ENCODE measurements around the gene ADSL.
"Not testable (repeated sequence)": the region's sequence is repeated elsewhere in the genome, so short reads cannot be mapped to it uniquely, and the experiment has no call there.

ADSL gene

DNA sequence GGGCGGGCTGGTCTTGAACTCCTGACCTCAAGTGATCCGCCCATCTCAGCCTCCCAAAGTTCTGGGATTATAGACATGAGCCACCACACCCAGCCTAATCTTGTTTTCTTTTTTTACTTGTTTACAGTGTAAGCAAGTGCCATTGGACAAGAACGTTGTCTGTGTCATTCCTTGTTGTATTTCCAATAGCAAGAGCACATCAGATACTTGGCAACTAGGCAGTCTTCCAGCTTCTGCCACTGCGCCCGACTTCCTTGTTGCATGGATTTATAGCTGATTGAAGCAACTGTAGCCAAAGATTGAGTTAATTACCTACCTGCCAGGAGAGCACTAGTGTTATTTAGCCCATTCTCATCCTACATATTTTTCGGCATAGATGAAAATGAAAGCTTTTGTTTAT is 21.0 kb downstream of the ADSL start:
- no peak for DNase-seq (ENCODE audit: low read depth in 2 of 3, low spot score in 1 of 3)

GRCh38 chr22:40368016-40368415 is 21.7 kb downstream of the ADSL start:
- DNase-seq (ENCODE audit: low read depth in 2 of 3, low spot score in 1 of 3), result no peak

- no peak for DNase-seq (ENCODE audit: low read depth in 2 of 3, low spot score in 1 of 3)
These were observed 22.5 kb downstream of the ADSL start for GRCh38 chr22:40368836-40369235.

DNA sequence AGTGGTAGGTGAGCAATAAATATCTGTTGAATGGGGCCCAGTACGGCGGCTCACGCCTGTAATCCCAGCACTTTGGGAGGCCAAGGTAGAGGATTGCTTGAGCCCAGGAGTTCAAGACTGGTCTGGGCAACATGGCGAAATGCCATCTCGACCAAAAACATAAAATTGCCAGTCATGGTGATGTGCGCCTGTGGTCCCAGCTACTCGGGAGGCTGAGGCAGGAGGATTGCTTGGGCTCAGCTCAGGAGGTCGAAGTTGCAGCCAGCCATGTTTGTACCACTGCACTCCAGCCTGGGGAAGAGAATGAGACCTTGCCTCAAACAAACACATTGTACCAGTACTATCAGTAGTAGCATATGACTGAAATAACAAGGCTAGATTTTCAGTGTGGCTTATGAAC is 28.3 kb downstream of the ADSL start:
- DNase-seq (ENCODE audit: low read depth in 2 of 3, low spot score in 1 of 3), result no peak

- DNase-seq (ENCODE audit: low read depth in 2 of 3, low spot score in 1 of 3), result no peak
These were observed 29.8 kb downstream of the ADSL start for GRCh38 chr22:40376149-40376548.

DNA sequence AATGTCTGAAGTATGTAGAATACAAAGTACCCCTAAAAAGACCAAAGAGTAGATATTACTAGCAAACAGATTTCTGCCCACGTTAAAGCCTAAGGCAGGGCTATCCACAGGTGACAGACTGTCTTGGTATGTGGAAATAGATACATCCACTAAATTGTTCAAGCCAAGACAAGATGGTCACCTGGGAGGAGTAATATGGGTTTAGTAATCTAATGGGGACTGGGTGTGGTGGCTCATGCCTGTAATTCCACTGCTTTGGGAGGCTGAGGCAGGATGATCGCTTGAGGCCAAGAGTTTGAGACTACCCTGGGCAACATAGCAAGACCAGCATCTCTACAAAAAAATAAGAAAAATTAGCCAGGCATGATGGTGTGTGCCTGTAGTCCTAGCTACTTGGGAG is 31.6 kb downstream of the ADSL start:
- no peak for DNase-seq (ENCODE audit: low read depth in 2 of 3, low spot score in 1 of 3)

- not testable (repeated sequence) for DNase-seq (ENCODE audit: low read depth in 2 of 3, low spot score in 1 of 3)
These were observed 32.1 kb downstream of the ADSL start for GRCh38 chr22:40378448-40378847.

GRCh38 chr22:40381461-40381860 is 35.2 kb downstream of the ADSL start:
- no peak for DNase-seq (ENCODE audit: low read depth in 2 of 3, low spot score in 1 of 3)

GRCh38 chr22:40383905-40384304 is 37.6 kb downstream of the ADSL start:
- DNase-seq (ENCODE audit: low read depth in 2 of 3, low spot score in 1 of 3), result no peak

DNA sequence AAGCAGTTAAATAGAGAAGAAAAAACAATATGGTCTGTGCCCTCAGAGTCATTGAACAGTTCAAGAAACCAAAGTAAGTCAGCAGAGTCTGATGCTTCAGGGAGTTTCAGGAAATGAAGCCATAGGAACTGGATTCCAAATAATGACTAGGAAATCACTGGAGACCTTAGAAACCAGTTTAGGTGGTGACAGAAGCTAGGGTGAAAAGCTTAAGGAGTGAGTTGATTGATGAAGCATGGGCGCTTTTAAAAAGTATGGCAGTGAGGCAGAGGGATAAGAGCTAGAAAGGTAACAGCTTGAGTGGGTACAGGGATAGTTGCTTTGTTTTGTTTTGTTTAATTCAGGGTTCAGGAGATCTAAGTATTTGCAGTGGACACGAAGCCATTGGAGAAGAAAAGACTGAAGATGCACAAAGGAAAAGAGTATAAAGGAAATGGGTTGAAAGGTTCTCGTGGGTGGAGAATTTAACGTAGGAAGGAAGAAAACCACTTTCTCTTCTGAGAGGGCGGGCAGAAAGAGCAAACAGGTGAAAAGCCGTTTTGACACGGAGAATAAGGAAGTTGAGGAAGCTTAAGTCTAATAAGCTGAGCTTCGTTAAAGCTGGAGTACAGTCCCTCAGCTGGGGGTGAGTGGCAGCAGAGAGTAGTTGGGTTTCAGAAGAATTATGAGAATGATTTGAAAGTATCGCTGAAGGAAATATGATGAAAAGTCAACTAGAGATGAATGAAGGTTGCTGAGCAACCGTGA is 38.9 kb downstream of the ADSL start:
- peak in 1 of 3 donors; percentile 24 for DNase-seq (ENCODE audit: low read depth in 2 of 3, low spot score in 1 of 3)

GRCh38 chr22:40387746-40388145 is 41.4 kb downstream of the ADSL start:
- no peak for DNase-seq (ENCODE audit: low read depth in 2 of 3, low spot score in 1 of 3)

DNA sequence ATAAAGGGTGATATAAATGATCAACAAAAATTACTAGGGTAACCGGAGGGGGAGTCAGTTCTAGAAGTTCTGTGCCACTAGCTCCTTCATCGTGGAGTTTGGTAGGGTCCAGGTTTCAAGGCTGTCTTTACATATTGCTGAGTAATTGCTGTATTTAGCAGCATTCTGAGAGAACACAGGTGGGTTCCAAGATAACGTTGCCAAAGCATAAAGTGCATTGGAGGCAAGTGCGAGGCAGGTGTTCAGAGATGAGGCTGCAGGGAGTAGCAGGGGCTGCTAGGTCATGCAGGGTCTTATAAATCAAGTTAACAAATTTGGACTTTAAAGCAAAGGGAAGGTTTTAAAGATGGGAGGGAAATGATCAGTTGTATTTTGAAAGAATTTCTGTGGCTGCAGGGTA is 41.9 kb downstream of the ADSL start:
- no peak for DNase-seq (ENCODE audit: low read depth in 2 of 3, low spot score in 1 of 3)

DNA sequence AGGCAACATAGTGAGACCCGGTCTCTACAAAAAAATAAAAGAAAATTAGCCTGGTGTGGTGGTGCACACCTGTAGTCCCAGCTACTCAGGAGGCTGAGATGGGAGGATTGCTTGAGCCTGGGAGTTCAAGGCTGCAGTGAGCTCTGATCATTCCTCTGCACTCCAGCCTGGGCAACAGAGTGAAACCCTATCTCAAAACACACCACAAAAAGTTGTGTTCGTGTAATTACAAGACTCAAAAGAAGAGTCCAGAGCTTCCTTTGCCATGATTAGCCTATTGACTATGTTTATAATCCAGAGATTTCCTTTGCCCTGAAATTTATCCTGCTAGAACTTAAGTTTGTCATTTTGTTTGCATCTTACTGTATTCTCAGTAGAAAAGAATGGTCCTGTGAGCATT is 45.1 kb downstream of the ADSL start:
- DNase-seq (ENCODE audit: low read depth in 2 of 3, low spot score in 1 of 3), result no peak

DNA sequence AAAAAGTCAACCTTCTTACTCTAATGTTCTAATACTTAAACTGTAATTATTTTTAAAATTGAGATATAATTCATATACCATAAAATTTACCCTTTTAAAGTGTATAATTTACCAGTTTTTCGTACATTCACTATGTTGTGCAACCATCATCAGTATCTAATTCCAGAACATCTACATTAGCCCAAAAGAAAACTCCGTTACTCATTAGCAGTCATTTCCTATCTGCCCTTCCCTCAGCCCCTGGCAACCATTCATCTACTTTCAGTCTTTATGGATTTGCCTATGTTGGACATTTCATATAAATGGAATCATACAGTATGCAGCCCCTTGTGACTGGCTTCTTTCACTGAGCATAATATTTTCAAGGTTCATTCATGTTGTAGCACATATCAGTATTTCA is 46.3 kb downstream of the ADSL start:
- DNase-seq (ENCODE audit: low read depth in 2 of 3, low spot score in 1 of 3), result no peak

GRCh38 chr22:40394607-40395006 is 48.3 kb downstream of the ADSL start:
- DNase-seq (ENCODE audit: low read depth in 2 of 3, low spot score in 1 of 3), result no peak

GRCh38 chr22:40395607-40396006 is 49.3 kb downstream of the ADSL start:
- DNase-seq (ENCODE audit: low read depth in 2 of 3, low spot score in 1 of 3), result no peak

DNA sequence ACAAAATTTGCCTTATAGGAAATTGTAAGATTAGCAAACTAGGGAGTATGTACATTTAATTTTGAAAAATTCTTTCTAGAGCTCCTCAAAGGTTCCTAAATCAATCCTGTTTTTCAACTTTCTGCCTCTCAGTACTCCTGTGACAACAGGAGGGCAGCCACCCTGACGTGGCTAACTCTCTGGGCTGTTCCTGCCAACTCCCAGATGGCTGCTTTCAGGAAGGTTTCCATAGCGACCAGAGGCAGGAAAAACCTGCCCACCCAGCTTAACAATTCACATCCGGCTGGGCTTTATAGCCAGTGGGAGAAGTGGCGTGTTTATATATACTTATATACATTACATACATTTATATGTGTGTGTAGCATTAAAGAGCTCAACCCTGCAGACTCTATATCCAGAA is 50.6 kb downstream of the ADSL start:
- DNase-seq (ENCODE audit: low read depth in 2 of 3, low spot score in 1 of 3), result no peak

- DNase-seq (ENCODE audit: low read depth in 2 of 3, low spot score in 1 of 3), result no peak
These were observed 51.1 kb downstream of the ADSL start for GRCh38 chr22:40397396-40397795.

DNA sequence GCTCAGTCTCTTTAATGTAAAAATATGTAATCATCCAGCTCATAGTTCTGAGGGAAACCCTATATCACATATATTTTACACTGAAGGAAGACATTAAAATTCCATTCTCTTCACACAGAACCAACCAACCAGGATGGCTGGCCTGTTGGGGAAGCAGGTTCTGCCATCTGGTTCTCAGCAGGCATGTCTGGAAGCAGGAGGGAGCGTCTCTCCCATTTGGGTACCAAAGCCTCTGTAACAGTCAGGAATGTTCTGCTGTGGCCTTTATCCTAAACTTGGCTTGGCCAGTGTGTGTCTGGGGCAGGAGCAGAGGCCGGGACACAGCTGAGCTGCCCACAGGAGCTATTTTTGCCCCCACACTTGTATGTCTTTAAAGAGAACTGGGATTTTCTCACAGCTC is 53.3 kb downstream of the ADSL start:
- no peak for DNase-seq (ENCODE audit: low read depth in 2 of 3, low spot score in 1 of 3)

DNA sequence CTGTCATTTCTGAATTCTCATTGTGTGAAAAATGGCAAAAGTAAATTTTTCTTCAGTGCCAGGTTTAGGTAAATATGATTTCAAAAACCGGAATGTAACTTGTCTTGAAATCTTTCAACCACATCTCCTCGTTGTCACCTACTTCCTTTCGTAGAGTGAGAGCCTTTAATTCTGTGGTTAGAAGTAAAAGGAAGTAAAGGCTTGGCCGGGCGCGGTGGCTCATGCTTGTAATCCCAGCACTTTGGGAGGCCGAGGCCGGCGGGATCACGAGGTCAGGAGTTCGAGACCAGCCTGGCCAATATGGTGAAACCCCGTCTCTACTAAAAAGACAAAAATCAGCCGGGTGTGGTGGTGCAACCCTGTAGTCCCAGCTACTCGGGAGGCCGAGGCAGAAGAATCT is 53.9 kb downstream of the ADSL start:
- peak in 2 of 3 donors; percentile 18 to 24 for DNase-seq (ENCODE audit: low read depth in 2 of 3, low spot score in 1 of 3)

DNA sequence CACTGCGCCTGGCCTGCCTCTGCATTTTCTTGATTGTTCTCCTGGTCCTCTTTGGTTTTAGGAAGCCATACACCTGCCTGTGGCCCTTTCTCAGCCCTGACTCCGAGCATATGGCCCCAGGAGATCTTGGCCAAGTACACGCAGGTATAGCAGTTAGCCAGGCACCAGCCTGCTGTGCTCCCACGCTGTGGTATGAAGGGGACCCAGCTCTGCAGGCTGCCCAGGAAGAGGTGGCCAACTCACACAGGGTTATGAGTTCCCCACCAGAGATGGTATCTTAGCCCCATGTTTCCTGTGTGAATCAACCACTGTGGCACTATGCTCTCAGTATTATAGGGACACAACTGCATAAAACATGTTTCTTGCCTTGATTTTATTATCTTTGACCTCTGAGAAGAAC is 55.2 kb downstream of the ADSL start:
- peak; percentile 19 to 45 (median 38) for DNase-seq (ENCODE audit: low read depth in 2 of 3, low spot score in 1 of 3)

GRCh38 chr22:40401981-40402406 is 55.7 kb downstream of the ADSL start:
- DNase-seq (ENCODE audit: low read depth in 2 of 3, low spot score in 1 of 3), result no peak

DNA sequence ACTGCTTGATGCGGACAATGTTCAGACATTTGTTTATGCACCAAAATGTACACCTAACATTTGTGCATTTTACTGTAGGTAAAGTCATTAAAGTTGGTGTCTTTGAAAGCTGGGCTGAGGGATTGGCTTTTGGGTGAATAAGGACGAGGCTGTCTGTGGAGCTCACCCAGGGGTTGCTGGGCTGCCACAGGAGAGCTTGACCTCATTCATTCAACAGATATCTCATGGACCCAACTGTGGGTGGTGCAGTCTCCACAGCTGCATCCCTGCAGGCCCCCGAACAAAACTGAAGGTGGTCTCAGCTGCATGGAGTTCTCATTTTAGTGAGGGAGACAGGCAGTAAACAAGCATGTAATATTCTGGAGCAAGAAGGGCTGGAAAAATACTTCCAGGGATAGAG is 56.8 kb downstream of the ADSL start:
- no peak for DNase-seq (ENCODE audit: low read depth in 2 of 3, low spot score in 1 of 3)

Measured in stimulated activated CD4-positive, alpha-beta T cell treated with anti-CD3 and anti-CD28 coated beads, Interleukin-12 subunit alpha, Interleukin-12 subunit beta, amount 100 ng/mL, for 48 hours (primary cell).